Activated T-cell treated with anti-CD3 and anti-CD28 coated beads, Interleukin-2, amount 50 U/mL, for 1 hour (primary cell): ENCODE results near the gene ATG16L2.
"Not testable (repeated sequence)": the region's sequence is repeated elsewhere in the genome, so short reads cannot be mapped to it uniquely, and the experiment has no call there.

Experiments
- DNase-seq: peaks from one replicate; pipeline ENCODE4 v3.0.0-alpha.2; 2020

ATG16L2 gene

DNA sequence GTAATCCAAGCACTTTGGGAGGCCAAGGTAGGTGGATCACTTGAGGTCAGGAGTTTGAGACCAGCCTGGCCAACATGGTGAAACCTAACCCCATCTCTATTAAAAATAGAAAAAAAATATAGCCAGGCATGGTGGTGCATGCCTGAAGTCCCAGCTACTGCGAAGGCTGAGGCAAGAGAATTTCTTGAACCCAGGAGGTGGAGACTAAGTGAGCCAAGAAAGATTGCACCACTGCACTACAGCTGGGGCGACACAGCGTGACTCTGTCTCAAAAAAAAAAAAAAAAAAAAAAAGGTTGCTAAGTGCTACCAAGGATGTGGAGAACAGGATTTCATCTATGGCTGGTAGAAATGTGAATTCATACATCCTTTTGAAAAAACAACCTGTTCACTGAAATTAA is 36.6 kb downstream of the ATG16L2 start:
- no peak for DNase-seq

- DNase-seq: no peak
Observed at GRCh38 chr11:72851726-72852125, 37.5 kb downstream of the ATG16L2 start.

DNA sequence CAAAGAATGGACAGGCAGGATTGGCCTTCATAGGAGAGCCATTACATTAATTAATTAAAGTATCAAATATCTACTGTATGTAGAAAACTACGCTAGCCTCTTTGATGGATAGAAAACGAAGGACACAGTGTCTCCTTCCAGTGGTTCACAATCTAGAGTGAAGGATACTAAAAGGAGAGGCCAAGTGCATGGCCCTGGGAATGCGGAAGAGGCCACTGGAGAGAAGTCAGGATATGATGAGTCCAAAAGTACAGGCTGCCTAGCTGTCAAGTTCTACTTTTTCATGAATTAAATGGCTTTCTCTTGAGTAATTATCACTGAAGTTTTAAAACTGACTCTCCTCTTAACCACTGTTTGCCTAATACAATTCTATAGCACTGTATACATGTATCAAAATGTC is 41.9 kb downstream of the ATG16L2 start:
- no peak for DNase-seq

GRCh38 chr11:72856551-72857345 is 42.5 kb downstream of the ATG16L2 start:
- no peak for DNase-seq

DNA sequence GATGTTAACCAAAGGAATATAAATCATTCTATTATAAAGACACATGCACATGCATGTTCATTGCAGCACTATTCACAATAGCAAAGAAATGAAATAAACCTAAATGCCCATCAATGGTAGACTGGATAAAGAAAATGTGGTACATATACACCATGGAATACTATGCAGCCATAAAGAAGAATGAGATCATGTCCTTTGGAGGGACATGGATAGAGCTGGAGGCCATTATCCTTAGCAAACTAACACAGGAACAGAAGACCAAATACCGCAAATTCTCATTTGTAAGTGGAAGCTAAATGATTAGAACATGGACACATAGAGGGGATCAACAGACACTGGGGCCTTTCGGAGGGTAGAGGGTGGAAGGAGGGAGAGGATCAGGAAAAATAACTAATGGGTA is 44.1 kb downstream of the ATG16L2 start:
- DNase-seq: not testable (repeated sequence)

DNA sequence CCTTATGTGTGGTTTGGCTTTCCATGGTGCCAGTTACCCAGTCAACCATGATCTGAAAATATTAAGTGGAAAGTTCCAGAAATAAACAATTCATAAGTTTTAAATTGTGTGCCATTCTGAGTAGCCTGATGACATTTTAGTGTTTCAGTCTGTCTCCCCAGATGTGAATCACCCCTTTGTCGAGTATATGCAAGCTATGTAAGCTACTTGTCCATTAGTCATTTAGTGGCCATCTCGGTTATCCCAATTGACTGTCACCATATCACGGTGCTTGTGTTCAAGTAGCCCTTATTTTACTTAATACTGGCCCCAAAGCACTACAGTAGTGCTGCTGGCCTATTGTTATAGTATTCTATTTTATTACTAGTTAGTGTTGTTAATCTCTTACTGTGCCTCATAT is 44.9 kb downstream of the ATG16L2 start:
- DNase-seq: no peak

DNA sequence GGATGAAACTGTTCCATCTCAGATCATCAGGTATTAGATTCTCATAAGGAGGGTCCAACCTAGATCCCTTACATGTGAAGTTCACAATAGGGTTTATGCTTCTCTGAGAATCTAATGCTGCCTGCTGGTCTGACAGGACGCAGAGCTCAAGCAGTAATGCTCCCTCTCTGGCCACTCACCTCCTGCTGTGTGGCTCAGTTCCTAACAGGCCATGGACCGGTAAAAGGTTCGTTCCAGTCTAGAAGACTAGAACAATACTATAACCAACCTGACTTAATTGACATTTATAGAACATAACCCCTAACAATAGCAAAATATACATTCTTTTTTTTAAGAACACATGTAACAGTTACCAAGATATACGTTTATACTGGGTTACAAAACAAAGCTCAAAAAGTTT is 45.8 kb downstream of the ATG16L2 start:
- no peak for DNase-seq

DNA sequence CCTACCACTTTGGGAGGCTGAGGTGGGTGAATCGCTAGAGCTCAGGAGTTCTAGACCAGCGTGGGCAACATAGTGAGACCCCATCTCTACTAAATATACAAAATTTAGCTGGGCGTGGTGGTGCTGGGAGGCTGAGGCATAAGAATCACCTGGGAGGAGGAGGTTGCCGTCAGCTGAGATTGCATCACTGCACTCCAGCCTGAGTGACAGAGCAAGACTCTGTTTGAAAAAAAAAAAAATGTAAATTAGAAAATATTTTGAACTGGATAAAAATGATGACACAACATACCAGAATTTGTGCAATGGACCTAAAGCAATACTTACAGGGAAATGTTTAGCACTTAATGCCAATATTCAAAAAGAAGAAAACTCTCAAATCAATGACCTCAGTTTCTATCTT is 46.4 kb downstream of the ATG16L2 start:
- DNase-seq: no peak

- no peak for DNase-seq
Observed at GRCh38 chr11:72863091-72863490, 48.9 kb downstream of the ATG16L2 start.

- no peak for DNase-seq
Observed at GRCh38 chr11:72863916-72864315, 49.7 kb downstream of the ATG16L2 start.

DNA sequence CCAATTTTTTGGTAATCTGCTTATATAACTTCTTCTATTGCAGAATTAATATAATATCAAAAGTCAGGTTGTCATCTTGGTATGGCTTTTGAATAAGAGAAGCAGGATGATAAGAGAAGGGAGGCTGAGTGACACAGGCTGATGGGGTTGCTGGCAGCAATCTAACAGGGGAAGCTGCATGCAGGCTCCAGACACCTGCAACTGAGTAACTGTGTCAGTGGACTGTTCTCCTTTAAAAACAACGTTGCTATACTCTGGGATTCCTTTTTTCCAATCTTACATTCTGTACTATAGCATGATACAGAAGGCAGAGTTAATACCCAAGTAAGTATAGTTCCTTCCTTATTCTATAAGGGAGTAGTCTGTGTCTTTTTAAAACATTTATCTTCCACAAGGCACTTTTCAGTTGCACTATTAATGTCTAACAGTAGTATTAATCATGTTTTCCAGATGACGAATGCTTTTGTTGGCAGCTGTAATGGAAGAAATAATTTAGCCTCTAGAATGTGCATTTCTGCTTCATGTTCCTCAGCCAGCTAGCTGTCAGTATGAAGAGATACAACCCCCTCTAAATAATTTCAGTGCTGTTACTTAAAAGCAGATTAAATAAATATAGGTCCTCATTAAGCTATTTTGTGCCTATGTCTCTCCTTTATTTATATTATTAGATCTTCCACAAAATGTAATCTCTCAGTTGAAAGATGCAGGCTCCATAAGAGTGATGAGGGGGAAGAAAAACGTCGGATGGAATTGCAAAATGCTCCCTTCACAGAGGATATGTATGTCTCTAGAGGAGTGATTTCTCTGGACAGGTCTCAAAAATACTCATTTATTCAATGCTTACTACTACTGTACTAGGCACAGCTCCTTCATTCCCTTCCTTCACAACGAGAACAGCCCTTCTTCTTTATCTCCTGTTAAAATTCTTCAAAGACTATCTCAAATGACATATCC is 50.8 kb downstream of the ATG16L2 start:
- DNase-seq: no peak

DNA sequence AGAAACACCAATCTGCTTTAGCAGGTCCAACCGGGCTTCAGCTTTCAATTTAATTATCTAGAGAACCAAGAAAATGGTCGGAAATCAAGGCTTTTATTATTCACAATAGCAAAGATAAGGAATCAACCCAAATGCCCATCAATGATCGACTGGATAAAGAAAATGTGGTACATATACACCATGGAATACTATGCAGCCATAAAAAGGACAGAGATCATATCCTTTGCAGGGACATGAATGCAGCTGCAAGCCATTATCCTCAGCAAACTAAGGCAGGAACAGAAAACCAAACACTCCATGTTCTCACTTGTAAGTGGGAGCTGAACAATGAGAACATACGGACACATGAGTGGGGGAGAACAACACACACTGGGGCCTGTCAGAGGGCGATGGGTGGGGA is 53.8 kb downstream of the ATG16L2 start:
- no peak for DNase-seq

DNA sequence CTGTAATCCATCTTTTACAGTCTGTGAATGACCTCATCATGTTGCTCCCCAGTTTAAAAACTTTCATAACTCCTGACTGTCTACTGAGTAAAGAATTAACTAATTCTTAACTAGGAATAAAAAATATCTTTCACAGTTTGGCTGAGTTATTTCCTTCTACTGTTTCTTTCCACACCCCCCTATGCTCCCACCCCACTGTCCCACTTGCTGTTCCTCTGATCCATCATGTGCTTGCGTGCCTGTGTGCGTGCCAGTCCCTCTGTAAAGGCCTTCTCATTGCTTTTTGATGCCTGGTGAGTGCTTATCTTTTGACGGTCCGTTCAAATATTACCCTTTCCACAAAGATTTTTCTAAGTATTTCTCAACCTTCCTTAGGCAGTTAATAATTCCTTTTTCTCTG is 55.6 kb downstream of the ATG16L2 start:
- DNase-seq: no peak

DNA sequence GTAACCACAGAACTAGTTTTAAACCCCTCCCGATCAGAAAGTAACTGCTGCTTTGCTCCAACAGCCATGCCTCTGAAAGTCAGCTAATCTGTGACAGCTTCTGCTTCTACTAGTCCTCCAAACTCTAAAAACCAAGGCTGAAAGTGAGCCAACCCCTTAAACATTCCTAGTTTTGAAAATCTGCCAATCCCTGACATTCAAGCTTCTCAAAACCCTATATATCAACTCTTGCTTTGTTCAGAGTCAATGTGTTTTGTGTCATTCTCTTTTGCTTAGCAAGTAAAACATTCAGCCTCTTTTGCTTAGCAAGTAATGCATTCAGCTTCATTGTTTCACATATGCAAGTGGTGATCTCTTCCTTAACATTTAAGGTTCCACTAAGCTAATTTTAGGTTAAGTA is 56.9 kb downstream of the ATG16L2 start:
- no peak for DNase-seq

- DNase-seq: no peak
Observed at GRCh38 chr11:72872012-72872411, 57.8 kb downstream of the ATG16L2 start.

- DNase-seq: no peak
Observed at GRCh38 chr11:72875736-72876135, 61.5 kb downstream of the ATG16L2 start.

DNA sequence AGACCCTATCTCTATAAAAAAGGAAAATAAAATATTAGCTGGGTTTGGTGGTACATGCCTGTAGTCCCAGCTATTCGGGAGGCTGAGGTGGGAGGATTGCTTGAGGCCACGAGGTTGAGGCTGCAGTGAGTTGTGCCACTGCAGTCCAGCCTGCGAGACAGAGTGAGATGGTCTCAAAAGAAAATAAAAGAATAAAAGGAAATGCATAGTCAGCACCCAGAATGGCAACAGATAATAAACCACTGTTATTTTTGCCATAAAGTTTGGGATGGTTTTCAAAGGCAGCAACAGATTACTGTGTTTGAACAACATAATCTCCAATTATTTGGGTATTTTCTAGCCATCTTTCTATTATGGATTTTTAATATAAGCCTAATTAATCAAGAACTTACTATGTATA is 61.9 kb downstream of the ATG16L2 start:
- no peak for DNase-seq
